HCT116 (cell line): ENCODE data around the gene EXOC4. TPM values are rescaled to one million over a fixed set of nuclear protein-coding genes. Genes with fewer than 3 reads are reported as not detected.

ENCODE experiments used
- ATAC-seq: fragments of 200-7000 bp; cut with Tn5 transposase; 2 replicates; pipeline ENCODE4 v1.9.1; 2020; ENCODE audit warnings: mild to moderate bottlenecking, moderate library complexity
- BruUV-seq: library from RNA; stranded (reverse); fragments of 400-500 nt; replicated peaks from 2 replicates; lab custom pipeline; 2021; lab: Mats Ljungman, UMichigan
- CTCF ChIA-PET: fragments of 300-600 bp; sonication (Branson Sonifier 250); formaldehyde crosslinking; loops from one replicate; lab custom pipeline; 2021; ENCODE audit warnings: antibody characterized with exemption; lab: Charles Lee
- POLR2A ChIA-PET: fragments of 300-600, 350-600 bp; sonication (Branson Sonifier 250); formaldehyde crosslinking; loops from one replicate; lab custom pipeline; 2021; ENCODE audit warnings: antibody characterized with exemption; lab: Charles Lee
- RAD21 ChIA-PET, 2 experiments: fragments of 300-600 bp; sonication (Branson Sonifier 250); formaldehyde crosslinking; loops; one replicate each; lab custom pipeline; 2023; ENCODE audit warnings: low total read pairs in 2 of 2; ENCODE audit not compliant: uncharacterized antibody in 2 of 2, unreplicated experiment in 2 of 2, low non-redundant PET in 1 of 2; lab: Charles Lee
- DNase-seq: peaks from one replicate; pipeline ENCODE4 v3.0.0-alpha.2; 2010; ENCODE audit warnings: low read depth, low spot score
- H2AFZ ChIP-seq: fragments of 200-600 bp; shearing (Covaris generic), sonication (generic); 2 replicates; pipeline ENCODE4 v1.6.1; 2017; ENCODE audit warnings: low read depth, mixed run types, mixed read lengths, antibody characterized with exemption, low read length; ENCODE audit not compliant: poor library complexity, severe bottlenecking
- H3K27ac ChIP-seq: 2 replicates; pipeline ENCODE4 v1.5.1; 2012; ENCODE audit warnings: low read depth, low read length
- H3K27me3 ChIP-seq: fragments of 200-600 bp; sonication (generic); 2 replicates; pipeline ENCODE4 v1.6.1; 2016; ENCODE audit warnings: mixed run types, low read length, mixed read lengths; ENCODE audit not compliant: insufficient read depth
- H3K36me3 ChIP-seq, 2 experiments: fragments of 200-500 bp in 1 of 2; fragments of 200-600 bp in 1 of 2; sonication (Bioruptor generic) in 1 of 2; sonication (generic) in 1 of 2; 2 replicates each; pipeline versions ENCODE4 v1.5.1 to v1.6.1; 2014 to 2016; ENCODE audit warnings: low read length in 2 of 2, inconsistent platforms in 1 of 2, mixed read lengths in 1 of 2, mixed run types in 1 of 2; ENCODE audit not compliant: insufficient read depth in 2 of 2, control insufficient read depth in 1 of 2
- H3K4me1 ChIP-seq, 2 experiments: fragments of 200-600 bp in 1 of 2; sonication (generic) in 1 of 2; 2 replicates each; pipeline versions ENCODE4 v1.5.1 to v1.6.1; 2012 to 2017; ENCODE audit warnings: low read length in 2 of 2, inconsistent platforms in 1 of 2, mild to moderate bottlenecking in 1 of 2, mixed read lengths in 1 of 2, mixed run types in 1 of 2, moderate library complexity in 1 of 2; ENCODE audit not compliant: insufficient read depth in 2 of 2, control insufficient read depth in 1 of 2
- H3K4me2 ChIP-seq: fragments of 200-600 bp; sonication (generic); 2 replicates; pipeline ENCODE4 v1.6.1; 2017; ENCODE audit warnings: mixed run types, low read length, mixed read lengths
- H3K4me3 ChIP-seq, 2 experiments: fragments of 200-600 bp in 1 of 2; sonication (generic) in 1 of 2; replicated peaks in 1 of 2; 2 replicates each; pipeline ENCODE4 v1.5.1; 2011 to 2016; ENCODE audit warnings: low read length in 2 of 2, control low read depth in 1 of 2, low read depth in 1 of 2, mild to moderate bottlenecking in 1 of 2, mixed read lengths in 1 of 2, mixed run types in 1 of 2
- H3K79me2 ChIP-seq: fragments of 200-600 bp; sonication (generic); 2 replicates; pipeline ENCODE4 v1.6.1; 2017; ENCODE audit warnings: mild to moderate bottlenecking, mixed run types, low read length, moderate library complexity, mixed read lengths; ENCODE audit not compliant: insufficient read depth
- H3K9ac ChIP-seq: fragments of 200-600 bp; sonication (generic); 2 replicates; pipeline ENCODE4 v1.6.1; 2016; ENCODE audit warnings: low read length, mixed read lengths
- H3K9me2 ChIP-seq: fragments of 200-600 bp; sonication (generic), shearing (Covaris generic); 2 replicates; pipeline ENCODE4 v1.6.1; 2017; ENCODE audit warnings: mixed run types, mild to moderate bottlenecking, moderate library complexity; ENCODE audit not compliant: insufficient read depth
- H3K9me3 ChIP-seq, 2 experiments: fragments of 200-500 bp in 1 of 2; fragments of 200-600 bp in 1 of 2; sonication (Bioruptor generic) in 1 of 2; sonication (generic) in 1 of 2; 2 replicates each; pipeline ENCODE4 v1.6.1; 2014 to 2017; ENCODE audit warnings: low read length in 2 of 2, mixed read lengths in 2 of 2, inconsistent platforms in 1 of 2, low read depth in 1 of 2, mild to moderate bottlenecking in 1 of 2, mixed run types in 1 of 2, moderate library complexity in 1 of 2; ENCODE audit not compliant: control insufficient read depth in 1 of 2, insufficient read depth in 1 of 2
- H4K20me1 ChIP-seq: fragments of 200-600 bp; sonication (generic), shearing (Covaris generic); 2 replicates; pipeline ENCODE4 v1.6.1; 2017; ENCODE audit warnings: mixed run types, mild to moderate bottlenecking, moderate library complexity; ENCODE audit not compliant: insufficient read depth
- CBX3 ChIP-seq: IDR thresholded peaks from 2 replicates; pipeline ENCODE4 v1.6.1; 2012; ENCODE audit warnings: low read depth
- CEBPB ChIP-seq: IDR thresholded peaks from 2 replicates; pipeline ENCODE4 v1.6.1; 2012; ENCODE audit warnings: low read depth
- EGR1 ChIP-seq: IDR thresholded peaks from 2 replicates; pipeline ENCODE4 v1.6.1; 2012; ENCODE audit warnings: low read depth
- ELF1 ChIP-seq: IDR thresholded peaks from 2 replicates; pipeline ENCODE4 v1.6.1; 2012; ENCODE audit warnings: low read depth, borderline replicate concordance
- EZH2 ChIP-seq: fragments of 200-600 bp; sonication (generic); IDR thresholded peaks from 2 replicates; pipeline ENCODE4 v1.6.1; 2017; ENCODE audit warnings: antibody characterized with exemption, mixed run types
- EZH2phosphoT487 ChIP-seq: fragments of 200-600 bp; IDR thresholded peaks from 2 replicates; pipeline ENCODE4 v1.6.1; 2018; ENCODE audit warnings: antibody characterized with exemption, borderline replicate concordance
- FOSL1 ChIP-seq: IDR thresholded peaks from 2 replicates; pipeline ENCODE4 v1.6.1; 2012; ENCODE audit warnings: low read depth
- JUND ChIP-seq: IDR thresholded peaks from 2 replicates; pipeline ENCODE4 v1.6.1; 2012
- POLR2AphosphoS5 ChIP-seq: IDR thresholded peaks from 2 replicates; pipeline ENCODE4 v1.6.1; 2011; ENCODE audit warnings: mild to moderate bottlenecking, low read depth, low read length, moderate library complexity
- RAD21 ChIP-seq: IDR thresholded peaks from 2 replicates; pipeline ENCODE4 v1.6.1; 2012; ENCODE audit warnings: low read depth, mild to moderate bottlenecking
- SIN3A ChIP-seq: IDR thresholded peaks from 2 replicates; pipeline ENCODE4 v1.6.1; 2012; ENCODE audit warnings: low read depth
- SP1 ChIP-seq: IDR thresholded peaks from 2 replicates; pipeline ENCODE4 v1.6.1; 2012; ENCODE audit warnings: low read depth
- SRF ChIP-seq: IDR thresholded peaks from 2 replicates; pipeline ENCODE4 v1.6.1; 2012; ENCODE audit warnings: low read depth
- TCF7L2 ChIP-seq: IDR thresholded peaks from 2 replicates; pipeline ENCODE4 v1.7.0; 2011; ENCODE audit warnings: borderline replicate concordance, inconsistent platforms; ENCODE audit not compliant: insufficient read depth, insufficient read length; ENCODE audit errors: extremely low read depth
- YY1 ChIP-seq: IDR thresholded peaks from 2 replicates; pipeline ENCODE4 v1.6.1; 2011; ENCODE audit warnings: low read length, low read depth, moderate library complexity, mild to moderate bottlenecking; ENCODE audit not compliant: insufficient replicate concordance; ENCODE audit errors: extremely low read depth
- ZFX ChIP-seq: fragments of 450-650 bp; IDR thresholded peaks from 2 replicates; pipeline ENCODE4 v1.6.1; 2017
- ZNF274 ChIP-seq: fragments of 200-500 bp; sonication (Bioruptor generic); IDR thresholded peaks from 2 replicates; pipeline ENCODE4 v1.6.1; 2014; ENCODE audit warnings: mild to moderate bottlenecking, low read depth, low read length, inconsistent platforms
- intact Hi-C: fragments of 100-400 bp; cut with micrococcal nuclease; formaldehyde crosslinking; loops from 2 replicates; pipeline ENCODE4 v1.10.0; 2022
- total RNA-seq: library from RNA; stranded (reverse); gene quantifications from one replicate; pipeline ENCODE4 v1.2.1, GENCODE V29; 2021; ENCODE audit not compliant: unreplicated experiment
- TF ChIP-seq, protein P1 (sequence below): IDR thresholded peaks from 2 replicates; pipeline ENCODE4 v1.6.1; 2012
- TF ChIP-seq, protein P2 (sequence below): IDR thresholded peaks from 2 replicates; pipeline ENCODE4 v1.6.1; 2012
- TF ChIP-seq, protein P3 (sequence below): IDR thresholded peaks from 2 replicates; pipeline ENCODE4 v1.6.1; 2012; ENCODE audit warnings: low read depth

Gene EXOC4
- total RNA-seq, 1 experiment from 2014 or later: 40.3 TPM

DNA sequence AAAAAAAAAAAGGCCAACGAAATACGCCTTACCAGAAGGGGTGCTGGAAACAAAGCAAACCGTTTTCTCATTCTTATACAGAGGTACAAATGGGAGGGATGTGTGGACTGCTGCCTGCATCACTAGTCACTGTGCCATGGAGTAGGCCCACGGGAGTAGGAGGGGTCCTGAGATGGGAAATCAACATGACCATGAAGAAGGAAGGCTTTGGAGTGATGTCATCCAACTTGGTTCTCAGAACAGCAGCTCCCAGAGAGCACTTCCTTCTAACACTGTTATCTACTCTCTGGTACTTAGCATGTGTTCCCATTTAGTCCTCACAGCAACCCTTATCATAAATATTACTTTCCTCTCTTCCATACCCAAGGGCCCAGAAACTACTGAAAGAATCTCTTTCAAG, 814.3 kb downstream of the EXOC4 start:
- RAD21 ChIA-PET: no interaction called here
- TF ChIP-seq JUND: no peak
- TF ChIP-seq RAD21: no peak
- no peak for TF ChIP-seq EZH2phosphoT487
- no peak for TF ChIP-seq SIN3A
- TF ChIP-seq CBX3: no peak
- TF ChIP-seq TCF7L2: no peak
- no peak for TF ChIP-seq CEBPB
- TF ChIP-seq SRF: no peak
- TF ChIP-seq YY1: no peak
- TF ChIP-seq ZNF274: no peak
- no peak for TF ChIP-seq EGR1
- no peak for TF ChIP-seq SP1
- no peak for TF ChIP-seq FOSL1
- TF ChIP-seq ZFX: no peak
- TF ChIP-seq POLR2AphosphoS5: no peak
- no peaks in the 10 kb centered on the region for H3K27me3 ChIP-seq
- H3K9me2 ChIP-seq: no peaks in the 10 kb centered on the region
- POLR2A ChIA-PET: no interaction called here
- BruUV-seq: no TSS peak
- DNase-seq (no peak), ATAC-seq (no peak)
- H4K20me1 ChIP-seq: no peaks in the 10 kb centered on the region
- H3K36me3 ChIP-seq: no peaks in the 10 kb centered on the region
- no peak overlapping the region for H3K9ac ChIP-seq
- no peaks in the 10 kb centered on the region for H3K79me2 ChIP-seq
- CTCF ChIA-PET: no interaction called here
- no peaks in the 10 kb centered on the region for H3K4me1 ChIP-seq
- no peak overlapping the region for H3K4me3 ChIP-seq
- no peak overlapping the region for H3K27ac ChIP-seq
- H3K9me3 ChIP-seq: no peaks in the 10 kb centered on the region
- no peak overlapping the region for H2AFZ ChIP-seq
- intact Hi-C loops: no loop called here
- H3K4me2 ChIP-seq: no peak overlapping the region

DNA sequence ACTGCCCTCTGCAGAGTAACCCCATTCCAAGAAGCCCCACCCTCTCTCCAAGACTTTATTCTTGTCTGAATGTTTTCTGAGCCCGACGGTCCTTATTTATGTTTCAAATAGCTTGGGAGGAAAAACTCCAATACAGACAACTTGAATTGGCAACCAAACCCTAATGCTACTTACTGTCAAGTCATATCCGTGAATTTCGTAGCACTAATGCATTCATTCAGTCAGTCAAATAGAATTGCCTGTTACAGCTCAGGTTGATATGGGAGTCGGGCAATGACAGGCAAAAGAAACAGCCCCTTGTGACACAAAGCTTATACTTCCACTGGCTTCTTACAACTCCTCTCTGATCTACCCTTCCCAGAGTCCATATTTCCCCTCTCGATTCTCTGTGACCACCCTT, 815.8 kb downstream of the EXOC4 start:
- intact Hi-C loops: no loop called here
- CTCF ChIA-PET: no interaction called here
- TF ChIP-seq SRF (no peak), TCF7L2 (no peak), RAD21 (no peak), CEBPB (no peak), EZH2 (no peak), ELF1 (no peak), FOSL1 (no peak), YY1 (no peak), SIN3A (no peak), SP1 (no peak), JUND (no peak)
- TF ChIP-seq, protein P1, sequence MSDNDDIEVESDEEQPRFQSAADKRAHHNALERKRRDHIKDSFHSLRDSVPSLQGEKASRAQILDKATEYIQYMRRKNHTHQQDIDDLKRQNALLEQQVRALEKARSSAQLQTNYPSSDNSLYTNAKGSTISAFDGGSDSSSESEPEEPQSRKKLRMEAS: no peak
- TF ChIP-seq, protein P2, sequence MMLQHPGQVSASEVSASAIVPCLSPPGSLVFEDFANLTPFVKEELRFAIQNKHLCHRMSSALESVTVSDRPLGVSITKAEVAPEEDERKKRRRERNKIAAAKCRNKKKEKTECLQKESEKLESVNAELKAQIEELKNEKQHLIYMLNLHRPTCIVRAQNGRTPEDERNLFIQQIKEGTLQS: no peak
- TF ChIP-seq, protein P3, sequence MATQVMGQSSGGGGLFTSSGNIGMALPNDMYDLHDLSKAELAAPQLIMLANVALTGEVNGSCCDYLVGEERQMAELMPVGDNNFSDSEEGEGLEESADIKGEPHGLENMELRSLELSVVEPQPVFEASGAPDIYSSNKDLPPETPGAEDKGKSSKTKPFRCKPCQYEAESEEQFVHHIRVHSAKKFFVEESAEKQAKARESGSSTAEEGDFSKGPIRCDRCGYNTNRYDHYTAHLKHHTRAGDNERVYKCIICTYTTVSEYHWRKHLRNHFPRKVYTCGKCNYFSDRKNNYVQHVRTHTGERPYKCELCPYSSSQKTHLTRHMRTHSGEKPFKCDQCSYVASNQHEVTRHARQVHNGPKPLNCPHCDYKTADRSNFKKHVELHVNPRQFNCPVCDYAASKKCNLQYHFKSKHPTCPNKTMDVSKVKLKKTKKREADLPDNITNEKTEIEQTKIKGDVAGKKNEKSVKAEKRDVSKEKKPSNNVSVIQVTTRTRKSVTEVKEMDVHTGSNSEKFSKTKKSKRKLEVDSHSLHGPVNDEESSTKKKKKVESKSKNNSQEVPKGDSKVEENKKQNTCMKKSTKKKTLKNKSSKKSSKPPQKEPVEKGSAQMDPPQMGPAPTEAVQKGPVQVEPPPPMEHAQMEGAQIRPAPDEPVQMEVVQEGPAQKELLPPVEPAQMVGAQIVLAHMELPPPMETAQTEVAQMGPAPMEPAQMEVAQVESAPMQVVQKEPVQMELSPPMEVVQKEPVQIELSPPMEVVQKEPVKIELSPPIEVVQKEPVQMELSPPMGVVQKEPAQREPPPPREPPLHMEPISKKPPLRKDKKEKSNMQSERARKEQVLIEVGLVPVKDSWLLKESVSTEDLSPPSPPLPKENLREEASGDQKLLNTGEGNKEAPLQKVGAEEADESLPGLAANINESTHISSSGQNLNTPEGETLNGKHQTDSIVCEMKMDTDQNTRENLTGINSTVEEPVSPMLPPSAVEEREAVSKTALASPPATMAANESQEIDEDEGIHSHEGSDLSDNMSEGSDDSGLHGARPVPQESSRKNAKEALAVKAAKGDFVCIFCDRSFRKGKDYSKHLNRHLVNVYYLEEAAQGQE: no peak

More for the DNA sequence above, 815.8 kb downstream of the EXOC4 start:
- Histone ChIP-seq H3K9me2 (no peaks in the 10 kb centered on the region), H3K79me2 (no peaks in the 10 kb centered on the region), H2AFZ (no peak overlapping the region), H3K27ac (no peak overlapping the region), H3K4me2 (no peak overlapping the region), H3K4me1 (no peaks in the 10 kb centered on the region), H3K27me3 (no peaks in the 10 kb centered on the region), H3K9ac (no peak overlapping the region), H4K20me1 (no peaks in the 10 kb centered on the region), H3K36me3 (no peaks in the 10 kb centered on the region), H3K4me3 (no peak overlapping the region), H3K9me3 (no peaks in the 10 kb centered on the region)
- no peak for DNase-seq
- BruUV-seq: no TSS peak
- ChIA-PET POLR2A (no interaction called here), RAD21 (no interaction called here)
- ATAC-seq: no peak
